ELF-1 (cell line): ENCODE results near the gene CFAP70.
"Not testable (repeated sequence)": the region's sequence is repeated elsewhere in the genome, so short reads cannot be mapped to it uniquely, and the experiment has no call there.

Source experiments
- DNase-seq: peaks from one replicate; pipeline ENCODE4 v3.0.0-alpha.2; 2016; ENCODE audit warnings: low read depth, low spot score

CFAP70 gene

DNA sequence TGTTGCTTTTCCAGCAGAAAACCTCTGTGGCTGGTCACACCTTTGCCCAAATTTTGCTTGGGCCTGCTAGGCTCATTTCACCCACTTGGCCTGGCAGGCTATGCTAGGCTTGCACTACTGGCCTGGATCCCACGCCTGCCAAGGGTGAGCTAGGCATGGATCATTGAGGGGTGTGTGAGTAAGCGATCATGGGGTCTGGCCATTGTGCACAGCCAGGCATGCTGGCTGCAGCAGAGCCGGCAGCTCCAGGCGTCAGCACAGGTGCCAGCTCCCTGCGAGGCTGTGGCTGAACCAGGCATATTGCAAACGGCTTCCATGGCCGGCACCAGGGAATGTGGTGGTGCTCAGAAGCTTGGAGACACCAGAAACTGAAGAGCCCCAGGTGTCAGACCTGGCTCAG lies 19.2 kb downstream of the CFAP70 start:
- DNase-seq: no peak

DNA sequence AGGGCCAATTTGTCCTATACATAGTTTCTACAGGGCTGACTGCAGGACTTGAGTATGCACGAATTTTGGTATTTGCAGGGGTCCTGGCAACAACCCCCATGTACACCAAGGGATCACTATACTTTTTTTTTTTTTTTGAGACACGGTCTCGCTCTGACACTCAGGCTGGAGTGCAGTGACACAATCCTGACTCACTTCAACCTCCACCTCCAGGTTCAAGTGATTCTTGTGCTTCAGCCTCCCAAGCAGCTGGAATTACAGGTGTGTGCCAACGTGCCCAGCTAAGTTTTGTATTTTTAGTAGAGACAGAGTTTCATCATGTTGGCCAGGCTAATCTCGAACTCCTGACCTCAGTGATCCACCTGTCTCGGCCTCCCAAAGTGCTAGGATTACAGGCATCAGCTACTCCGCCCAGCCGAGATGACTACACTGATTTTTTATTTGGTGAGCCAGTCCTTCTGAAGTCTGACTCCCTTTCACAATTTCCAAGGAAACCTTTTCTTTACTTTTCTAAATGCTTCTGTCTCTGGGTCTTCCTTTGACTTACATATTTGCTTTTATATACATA lies 19.8 kb downstream of the CFAP70 start:
- DNase-seq: no peak

DNA sequence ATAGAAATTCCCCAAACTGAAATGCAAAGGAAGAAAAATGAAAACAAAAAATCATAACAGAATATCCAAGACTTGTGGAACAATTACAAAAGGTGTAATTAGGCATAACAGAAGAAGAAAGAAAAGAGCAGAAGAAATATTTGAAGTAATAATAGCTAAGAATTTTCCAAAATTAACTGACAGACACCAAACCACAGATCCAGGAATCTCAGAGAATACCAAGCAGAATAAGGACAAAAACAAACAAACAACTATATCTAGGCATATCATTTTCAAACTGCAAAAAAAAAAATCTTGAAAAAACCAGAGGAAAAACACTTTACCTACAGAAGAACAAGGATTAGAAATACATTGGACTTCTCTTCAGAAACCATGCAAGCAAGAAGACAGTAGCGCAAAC lies 25.5 kb downstream of the CFAP70 start:
- DNase-seq: no peak

DNA sequence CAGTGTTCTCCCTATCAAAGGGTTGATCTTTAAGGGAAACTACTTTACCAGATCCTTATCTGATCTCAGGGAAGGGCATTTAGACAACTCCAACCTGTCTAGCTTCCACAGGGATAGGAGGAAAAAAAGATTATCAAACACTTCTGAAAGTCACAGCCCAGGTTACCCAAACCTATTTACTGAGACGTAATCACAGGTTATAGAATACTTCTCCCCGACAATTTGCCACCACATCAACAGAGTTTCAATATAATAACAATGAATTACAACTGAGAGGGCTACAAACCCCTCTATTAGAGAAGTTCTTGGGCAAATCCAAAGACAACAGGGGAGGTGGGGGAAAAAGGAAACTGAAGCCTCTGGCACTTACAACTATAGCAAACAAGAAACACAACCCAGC lies 26.3 kb downstream of the CFAP70 start:
- DNase-seq: peak; percentile 9

DNA sequence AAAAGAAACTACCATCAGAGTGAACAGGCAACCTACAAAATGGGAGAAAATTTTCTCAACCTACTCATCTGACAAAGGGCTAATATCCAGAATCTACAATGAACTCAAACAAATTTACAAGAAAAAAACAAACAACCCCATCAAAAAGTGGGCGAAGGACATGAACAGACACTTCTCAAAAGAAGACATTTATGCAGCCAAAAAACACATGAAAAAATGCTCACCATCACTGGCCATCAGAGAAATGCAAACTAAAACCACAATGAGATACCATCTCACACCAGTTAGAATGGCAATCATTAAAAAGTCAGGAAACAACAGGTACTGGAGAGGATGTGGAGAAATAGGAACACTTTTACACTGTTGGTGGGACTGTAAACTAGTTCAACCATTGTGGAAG lies 30.1 kb downstream of the CFAP70 start:
- not testable (repeated sequence) for DNase-seq

DNA sequence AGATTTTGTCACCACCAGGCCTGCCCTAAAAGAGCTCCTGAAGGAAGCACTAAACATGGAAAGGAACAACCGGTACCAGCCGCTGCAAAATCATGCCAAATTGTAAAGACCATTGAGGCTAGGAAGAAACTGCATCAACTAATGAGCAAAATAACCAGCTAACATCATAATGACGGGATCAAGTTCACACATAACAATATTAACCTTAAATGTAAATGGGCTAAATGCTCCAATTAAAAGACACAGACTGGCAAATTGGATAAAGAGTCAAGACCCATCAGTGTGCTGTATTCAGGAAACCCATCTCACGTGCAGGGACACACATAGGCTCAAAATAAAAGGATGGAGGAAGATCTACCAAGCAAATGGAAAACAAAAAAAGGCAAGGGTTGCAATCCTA lies 33.4 kb downstream of the CFAP70 start:
- DNase-seq: not testable (repeated sequence)

DNA sequence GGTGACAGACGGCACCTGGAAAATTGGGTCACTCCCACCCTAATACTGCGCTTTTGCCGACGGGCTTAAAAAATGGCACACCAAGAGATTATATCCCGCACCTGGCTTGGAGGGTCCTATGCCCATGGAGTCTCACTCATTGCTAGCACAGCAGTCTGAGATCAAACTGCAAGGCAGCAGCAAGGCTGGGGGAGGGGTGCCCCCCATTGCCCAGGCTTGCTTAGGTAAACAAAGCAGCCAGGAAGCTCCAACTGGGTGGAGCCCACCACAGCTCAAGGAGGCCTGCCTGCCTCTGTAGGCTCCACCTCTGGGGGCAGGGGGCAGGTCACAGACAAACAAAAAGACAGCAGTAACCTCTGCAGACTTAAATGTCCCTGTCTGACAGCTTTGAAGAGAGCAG lies 35.1 kb downstream of the CFAP70 start:
- not testable (repeated sequence) for DNase-seq

DNA sequence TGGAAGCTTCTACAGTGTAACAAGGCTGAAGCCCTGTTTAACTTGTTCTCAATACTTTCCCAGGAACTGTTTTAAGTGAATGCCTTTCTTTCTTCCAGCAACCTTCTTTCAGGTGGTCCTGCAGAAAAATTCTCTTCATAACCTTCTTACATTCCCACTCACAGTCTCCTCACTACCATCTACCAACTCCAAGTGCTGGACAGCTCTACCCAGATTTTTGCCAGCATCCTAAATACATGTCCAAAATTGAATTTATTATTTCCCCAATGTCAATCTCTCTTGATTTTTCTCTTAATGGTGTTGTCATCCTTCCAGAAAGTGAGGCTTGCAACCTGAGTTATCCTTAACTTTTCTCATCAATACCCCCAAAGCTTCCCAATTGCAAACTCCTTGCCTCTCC lies 48.2 kb downstream of the CFAP70 start:
- no peak for DNase-seq

DNA sequence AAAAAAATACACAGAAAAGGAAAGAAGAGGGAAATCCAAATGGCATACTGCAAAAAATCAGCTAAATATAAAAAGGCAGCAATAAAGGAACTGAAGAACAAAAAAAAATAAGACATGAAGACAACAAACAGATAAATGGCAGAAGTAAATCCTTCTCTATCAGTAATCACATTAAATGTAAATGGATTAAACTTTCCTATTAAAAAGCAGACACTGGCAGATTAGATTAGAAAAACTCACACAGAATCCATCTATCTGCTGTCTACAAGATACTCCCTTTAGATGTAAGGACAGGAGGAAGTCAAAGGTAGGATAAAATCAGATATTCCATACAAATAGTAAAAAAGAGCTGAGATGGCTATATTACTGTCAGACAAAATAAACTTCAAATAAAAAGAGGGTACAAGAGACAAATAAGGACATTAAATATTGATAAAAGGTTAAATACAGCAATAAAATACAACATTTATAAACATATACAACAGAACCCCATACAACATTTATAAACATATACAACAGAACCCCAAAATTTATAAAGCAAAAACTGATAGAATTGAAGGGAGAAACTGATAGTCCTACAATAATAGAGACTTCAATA lies 51.4 kb downstream of the CFAP70 start:
- no peak for DNase-seq

DNA sequence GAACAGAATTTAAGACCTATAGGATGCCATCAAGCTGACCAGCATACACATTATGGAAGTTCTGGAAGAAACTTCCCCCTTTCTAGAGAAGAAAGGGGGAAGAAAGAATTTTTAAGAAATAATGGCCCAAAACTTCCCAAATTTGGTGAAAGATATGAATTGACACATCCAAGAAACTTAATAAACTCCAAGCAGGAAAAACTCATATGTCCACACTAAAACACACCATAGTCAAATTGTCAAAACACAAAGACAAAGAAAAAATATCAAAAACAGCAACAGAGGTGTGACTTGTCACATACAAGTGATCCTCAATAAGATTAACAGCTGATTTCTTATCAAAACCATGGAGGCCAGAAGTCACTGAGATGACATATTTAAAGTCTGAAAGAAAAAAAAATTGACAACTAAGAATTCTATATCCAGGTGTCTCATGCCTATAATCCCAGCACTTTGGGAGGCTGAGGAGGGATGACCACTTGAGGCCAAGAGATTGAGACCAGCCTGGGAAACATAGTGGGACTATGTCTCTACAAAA lies 52.4 kb downstream of the CFAP70 start:
- DNase-seq: no peak

DNA sequence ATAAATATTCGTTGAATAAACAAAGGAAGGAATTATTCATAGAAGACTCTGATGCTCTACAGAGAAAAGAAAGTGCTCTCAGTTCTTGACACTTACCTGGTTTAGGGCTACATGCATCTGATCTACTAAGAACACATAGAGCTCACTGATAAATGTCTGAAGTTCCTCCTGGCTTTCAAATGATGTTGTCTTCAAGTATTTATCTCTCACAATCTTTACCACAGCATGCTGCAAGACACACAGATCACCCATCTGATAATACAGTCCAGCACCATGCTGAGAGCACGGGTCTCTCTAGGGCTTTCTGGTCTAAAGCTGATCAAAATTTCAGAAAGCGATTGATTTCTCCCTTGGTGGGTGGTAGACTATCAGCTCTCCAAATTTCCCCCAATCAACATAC lies 61.7 kb downstream of the CFAP70 start:
- no peak for DNase-seq

DNA sequence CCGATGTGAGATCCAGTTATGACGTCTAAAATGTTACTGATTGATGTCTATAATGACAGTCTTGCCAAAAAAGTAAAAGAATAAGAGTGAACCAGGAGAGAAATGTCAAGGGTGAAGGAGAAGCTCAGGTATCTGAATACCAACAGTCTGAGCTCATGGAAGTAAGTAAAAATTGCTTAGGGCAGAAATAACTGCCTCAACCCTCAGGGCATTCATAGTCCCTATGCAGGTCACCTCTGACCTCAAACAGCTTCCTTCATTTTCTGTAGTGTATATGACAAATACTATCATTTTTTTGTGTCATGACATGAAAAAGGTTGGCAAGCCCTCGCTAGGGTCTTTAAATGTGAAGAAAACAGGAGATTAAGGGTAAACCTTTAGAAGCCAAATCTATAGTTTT lies 65.2 kb downstream of the CFAP70 start:
- no peak for DNase-seq

DNA sequence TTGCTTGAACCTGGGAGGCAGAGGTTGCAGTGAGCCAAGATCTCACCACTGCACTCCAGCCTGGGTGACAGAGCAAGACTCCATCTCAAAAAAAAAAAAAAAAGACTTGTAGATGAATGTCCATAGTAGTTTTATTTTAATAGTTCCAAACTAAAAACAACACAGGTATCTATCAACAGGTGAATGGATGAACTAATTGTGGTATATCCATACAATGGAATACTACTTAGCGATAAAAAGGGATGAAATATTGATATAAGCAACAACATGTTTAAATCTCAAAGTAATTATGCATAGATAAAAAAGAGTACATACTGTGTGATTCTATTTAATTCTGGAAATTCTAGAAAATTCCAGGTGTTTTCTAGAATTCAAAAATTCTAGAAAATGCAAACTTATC lies 68.7 kb downstream of the CFAP70 start:
- DNase-seq: no peak

DNA sequence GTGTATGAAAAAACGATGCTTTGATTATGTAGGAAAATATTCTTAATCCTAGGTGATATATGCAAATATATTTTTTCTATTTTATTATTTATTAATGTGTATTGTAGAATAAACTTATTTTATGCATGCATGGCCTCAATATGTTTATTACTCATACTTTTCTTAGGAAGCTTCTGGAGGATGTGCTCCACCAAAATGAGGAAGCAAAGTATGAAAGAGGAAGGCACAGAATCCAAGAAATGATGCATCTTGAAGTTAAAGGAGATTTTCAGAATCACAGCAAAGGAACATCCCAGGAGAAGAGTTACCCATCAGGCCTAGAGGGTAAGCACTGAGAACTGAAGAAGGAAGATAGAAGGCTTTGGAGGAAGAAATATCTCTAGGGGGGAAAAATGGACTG lies 71.2 kb downstream of the CFAP70 start:
- DNase-seq: no peak

DNA sequence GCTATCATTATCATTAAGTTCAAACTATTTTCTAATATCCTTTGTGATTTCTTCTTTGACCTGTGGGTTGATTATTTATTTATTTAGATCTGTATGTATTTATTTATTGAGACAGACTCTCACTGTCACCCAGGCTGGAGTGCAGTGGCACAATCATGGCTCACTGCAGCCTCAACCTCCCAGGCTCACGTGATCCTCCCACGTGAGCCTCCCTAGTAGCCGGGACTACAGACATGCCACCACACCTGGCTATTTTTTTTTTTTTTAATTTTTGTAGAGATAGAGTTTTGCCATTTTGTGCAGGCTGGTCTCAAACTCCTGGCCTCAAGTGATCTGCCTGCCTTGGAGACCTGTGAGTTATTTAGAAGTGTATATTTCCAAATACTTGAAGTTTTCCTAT lies 77.6 kb downstream of the CFAP70 start:
- no peak for DNase-seq

DNA sequence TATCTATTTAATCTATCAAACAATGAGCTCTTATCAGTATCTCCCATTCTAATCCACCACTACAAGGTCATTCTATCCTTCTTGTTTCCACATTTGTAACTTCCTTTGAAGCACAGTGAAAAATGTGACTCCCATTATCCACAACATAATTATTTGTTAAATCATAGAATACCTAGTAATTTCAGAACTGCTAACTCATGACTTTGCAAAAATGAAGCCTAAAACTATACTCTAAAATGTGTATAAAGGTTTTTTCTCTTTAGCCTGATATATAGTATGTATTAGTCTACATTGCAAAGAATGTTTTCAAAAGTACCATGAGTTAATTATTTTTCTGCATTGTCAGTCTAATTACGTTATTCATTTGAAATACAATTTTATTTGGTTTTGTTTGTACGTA lies 94.2 kb downstream of the CFAP70 start:
- no peak for DNase-seq

DNA sequence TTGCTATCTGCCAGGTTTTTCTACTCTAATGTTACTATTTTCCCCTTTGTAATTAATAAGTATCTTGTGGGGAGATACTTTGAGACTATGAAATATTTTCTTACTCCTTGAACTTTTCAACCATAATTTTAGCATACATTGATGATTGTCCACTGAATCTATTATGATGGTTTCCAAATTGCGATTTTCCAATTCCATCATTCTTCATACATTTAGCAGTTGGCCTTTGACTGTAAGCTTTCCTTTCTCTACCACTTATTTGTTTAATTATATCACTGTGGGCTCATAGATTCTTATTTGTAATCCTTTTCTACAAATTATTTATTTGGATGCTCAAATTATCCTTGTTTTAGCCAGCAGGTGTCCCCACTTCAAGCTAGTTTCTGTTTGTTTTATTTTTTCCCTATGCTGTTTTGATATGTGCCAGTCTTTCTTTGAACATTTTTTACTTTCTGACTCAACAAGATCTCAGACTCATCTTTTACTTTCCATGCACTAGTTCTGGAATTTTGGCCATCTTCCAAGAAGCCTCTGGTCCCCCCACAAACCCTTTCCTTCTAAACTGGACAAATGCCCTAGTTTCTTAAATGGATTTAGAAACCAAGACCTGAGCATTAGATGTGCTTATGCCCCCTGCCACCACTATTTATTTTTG lies 94.8 kb downstream of the CFAP70 start:
- DNase-seq: no peak

DNA sequence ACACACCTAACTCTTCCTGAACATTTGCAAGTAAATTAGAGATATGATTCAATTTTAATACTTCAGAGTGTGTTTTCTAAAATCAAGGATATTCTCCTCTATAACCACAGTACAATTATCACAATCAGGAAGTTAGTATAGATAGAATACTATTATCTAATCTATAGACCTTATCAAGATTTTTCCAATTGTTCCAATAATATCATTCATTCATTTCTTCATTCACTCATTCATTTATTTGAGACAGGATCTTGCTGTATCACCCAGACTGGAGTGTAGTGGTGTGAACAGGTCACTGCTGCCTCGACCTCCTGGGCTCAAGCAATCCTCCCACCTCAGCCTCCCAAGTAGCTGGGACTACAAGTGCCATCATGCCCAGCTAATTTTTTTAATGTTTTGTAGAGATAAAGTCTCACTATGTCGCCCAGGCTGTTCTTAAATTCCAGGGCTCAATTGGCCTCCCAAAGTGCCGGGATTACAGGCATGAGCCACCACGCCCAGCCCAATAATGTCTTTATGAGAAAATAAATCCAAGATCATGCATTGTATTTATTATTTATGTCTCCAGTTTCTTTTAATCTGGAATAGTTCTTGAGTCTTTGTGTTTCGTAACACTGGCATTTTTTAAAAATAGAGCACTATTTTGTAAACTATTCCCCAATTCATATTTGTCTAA lies 95.6 kb downstream of the CFAP70 start:
- DNase-seq: no peak

DNA sequence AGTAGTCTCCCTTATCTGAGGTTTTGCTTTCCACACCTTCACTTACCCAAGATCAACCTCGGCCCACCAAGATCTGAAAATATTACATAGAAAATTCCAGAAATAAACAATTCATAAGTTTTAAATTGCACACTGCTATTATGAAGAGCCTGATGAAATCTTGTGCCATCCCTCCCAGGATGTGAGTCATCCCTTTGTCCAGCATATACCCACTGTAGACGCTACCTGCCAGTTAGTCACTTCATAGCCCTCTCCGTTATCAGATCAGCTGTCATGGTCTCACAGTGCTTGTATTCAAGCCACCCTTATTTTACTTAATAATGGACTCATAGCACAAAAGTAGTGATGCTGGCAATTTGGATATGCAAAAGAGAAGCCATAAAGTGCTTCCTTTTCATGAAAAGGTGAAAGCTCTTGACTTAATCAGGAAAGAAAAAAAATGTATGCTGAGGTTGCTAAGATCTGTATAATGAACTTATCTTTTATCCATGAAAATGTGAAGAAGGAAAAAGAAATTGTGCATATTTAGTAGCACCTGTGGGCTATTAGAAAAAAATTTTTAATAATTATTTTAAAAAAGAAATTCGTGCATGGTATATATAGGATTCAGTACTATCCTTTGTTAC lies 96.4 kb downstream of the CFAP70 start:
- no peak for DNase-seq

DNA sequence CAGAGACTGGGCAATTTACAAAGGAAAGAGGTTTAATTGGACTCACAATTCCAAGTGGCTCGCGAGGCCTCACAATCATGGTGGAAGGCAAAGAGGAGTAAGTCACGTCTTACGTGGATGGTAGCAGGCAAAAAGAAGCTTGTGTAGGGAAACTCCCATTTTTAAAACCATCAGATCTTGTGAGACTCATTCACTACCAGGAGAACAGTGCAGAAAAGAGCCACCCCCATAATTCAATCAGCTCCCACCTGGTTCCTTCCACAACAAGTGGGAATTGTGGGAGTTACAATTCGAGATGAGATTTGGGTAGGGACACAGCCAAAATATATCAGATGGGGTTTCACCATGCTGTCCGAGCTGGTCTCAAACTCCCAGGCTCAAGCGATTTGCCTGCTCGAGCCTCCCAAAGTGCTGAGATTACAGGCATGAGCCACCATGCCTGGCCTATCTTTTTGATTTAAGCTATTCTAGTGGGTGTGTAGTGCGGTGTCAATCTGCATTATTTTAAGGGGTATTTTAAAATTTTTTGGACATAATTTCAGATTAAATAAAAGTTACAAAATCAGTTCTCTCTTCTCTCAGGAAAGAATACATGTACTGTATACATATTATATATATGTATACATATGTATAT lies 97.2 kb downstream of the CFAP70 start:
- no peak for DNase-seq

DNA sequence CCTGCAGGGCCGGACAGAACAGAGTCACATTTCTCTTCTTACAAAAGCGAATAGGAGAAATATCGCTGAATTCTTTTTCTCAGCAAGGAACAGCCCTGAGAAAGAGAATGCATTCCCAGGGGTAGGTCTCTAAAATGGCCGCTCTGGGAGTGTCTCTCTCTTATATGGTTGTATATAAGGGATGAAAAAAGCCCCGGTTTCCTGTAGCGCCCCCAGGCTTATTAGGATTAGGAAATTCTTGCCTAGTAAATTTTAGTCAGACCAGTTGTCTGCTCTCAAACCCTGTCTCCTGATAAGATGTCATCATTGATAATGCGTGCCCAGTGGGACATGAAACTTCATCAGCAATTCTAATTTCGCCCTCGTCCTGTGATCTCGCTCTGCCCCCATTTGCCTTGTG lies 100.1 kb downstream of the CFAP70 start:
- DNase-seq: not testable (repeated sequence)

DNA sequence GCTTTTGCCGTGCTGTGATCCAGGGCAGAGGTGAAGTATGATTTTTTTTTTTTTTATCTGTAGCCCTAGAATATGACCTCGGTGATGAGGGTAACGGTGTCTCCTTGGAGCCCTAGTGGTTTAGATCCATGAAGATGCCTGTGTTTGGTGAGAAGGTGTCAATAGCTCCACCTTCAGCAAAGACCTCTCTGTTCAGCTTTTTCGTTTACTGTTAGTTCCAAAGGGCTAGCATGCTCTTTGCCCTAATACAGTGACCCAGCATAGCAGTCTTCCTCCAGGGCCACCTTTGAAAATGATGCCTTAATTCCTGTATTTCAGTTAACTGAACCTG lies 105.5 kb downstream of the CFAP70 start:
- peak; percentile 15 for DNase-seq
